Measurements from ENCODE around the gene DDAH1. TPM values are rescaled to one million over a fixed set of nuclear protein-coding genes. Genes with fewer than 3 reads are reported as not detected.

Gene DDAH1
- total RNA-seq, 1 donor from 2014 or later, result 8.3 TPM

GRCh38 chr1:85407746-85408377 lies 57.1 kb downstream of the DDAH1 start:
- no peak for DNase-seq (ENCODE audit: missing footprints)
- no peak for ATAC-seq
- intact Hi-C loops (cut with DNase I), result loop anchor here (10.0 kb wide), 1 partner anchor 287 kb away; no protein-coding TSS in a partner anchor

DNA sequence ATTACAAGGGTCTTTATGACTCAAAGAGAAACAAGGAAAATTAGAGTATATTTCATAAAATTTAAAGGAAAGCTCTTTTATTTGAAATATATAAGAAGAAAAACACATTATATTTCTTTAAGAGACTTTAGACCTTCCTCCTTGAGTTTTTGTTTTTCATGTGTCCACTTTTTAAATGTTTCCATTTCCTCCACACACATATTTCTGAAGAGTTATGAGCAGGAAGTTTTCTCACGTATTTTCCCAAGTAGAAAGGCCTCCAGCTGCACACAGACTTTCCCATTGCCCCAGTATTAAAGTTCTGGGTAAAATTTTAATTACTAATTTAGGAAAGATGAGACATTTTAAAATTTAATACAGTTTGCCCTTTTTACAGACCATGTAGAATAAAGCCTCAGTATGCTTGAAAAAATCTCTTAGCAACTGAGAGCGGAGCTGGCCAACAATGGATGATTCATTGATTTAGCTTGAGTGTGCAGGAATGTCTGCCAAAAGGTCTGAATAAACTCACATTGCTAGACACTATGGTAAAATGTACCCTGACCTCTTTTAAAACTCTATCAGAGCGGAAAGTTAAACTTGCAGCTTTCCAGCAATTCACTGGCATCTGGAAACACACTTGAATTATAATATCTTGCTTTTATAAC lies 57.9 kb downstream of the DDAH1 start:
- DNase-seq (ENCODE audit: missing footprints) (no peak), ATAC-seq (peak; percentile 78)
- intact Hi-C loops (cut with DNase I), result loop anchor here (10.0 kb wide), 1 partner anchor 288 kb away; no protein-coding TSS in a partner anchor

DNA sequence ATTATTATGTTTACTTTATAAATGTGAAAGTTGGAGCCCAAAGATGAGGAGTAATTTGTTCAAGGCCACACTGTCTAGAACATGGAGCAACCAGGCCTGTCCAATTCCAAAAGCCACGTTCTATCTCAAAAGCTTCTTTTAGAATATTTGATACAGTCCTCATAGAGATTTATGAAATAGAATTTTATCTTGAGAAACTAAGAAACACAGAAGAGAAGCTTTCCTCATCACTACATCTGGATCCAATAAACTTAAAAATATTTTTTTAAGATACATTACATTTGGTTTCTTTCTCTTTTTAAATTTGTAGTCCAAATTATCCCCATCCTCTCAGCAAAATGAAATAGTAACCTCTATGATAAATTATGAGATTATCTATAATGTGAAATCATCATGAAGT lies 58.9 kb downstream of the DDAH1 start:
- intact Hi-C loops (cut with DNase I), result loop anchor here (10.0 kb wide), 1 partner anchor 289 kb away; no protein-coding TSS in a partner anchor
- ATAC-seq (no peak), DNase-seq (ENCODE audit: missing footprints) (no peak)

GRCh38 chr1:85404408-85404807 lies 60.6 kb downstream of the DDAH1 start:
- no peak for DNase-seq (ENCODE audit: missing footprints)
- intact Hi-C loops (cut with DNase I), result loop anchor here (10.0 kb wide), 1 partner anchor 290 kb away; no protein-coding TSS in a partner anchor
- peak; percentile 46 for ATAC-seq

DNA sequence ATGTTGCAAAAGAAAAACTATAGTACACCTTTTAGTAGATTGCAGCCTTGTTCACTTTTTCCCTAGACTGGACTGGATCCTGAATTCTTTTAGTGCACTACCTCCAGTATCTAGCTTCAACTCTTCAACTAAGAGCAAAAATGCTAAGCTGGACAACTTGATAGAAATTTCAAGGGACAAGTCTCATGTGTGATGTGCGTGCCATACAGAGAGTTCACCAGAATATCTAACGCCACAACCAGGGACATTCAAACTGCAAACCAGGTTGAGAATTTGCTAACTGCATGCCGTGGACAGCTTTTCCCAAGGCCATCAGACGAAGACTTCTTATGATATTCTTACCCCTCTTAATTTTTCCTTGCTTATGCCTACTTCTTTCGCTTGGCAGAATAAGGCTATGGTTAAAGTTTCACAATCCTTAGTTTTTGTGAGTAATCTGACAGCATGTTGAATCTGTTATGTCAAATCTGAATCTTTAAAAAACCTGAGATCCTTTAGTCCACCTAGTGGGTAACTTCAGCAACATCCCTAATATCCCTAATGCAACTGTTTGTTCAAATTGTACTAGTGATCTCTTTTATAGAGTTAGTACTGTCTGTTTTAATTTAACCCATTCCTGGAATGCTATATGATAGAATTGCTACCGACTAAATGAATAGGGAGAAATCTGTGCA lies 66.4 kb downstream of the DDAH1 start:
- ATAC-seq (peak; percentile 39), DNase-seq (ENCODE audit: missing footprints) (no peak)
- intact Hi-C loops (cut with DNase I), result loop anchor here (1.0 to 5.0 kb wide), 2 partner anchors 90 to 184 kb away; partner anchors contain the start of gene CCN1

DNA sequence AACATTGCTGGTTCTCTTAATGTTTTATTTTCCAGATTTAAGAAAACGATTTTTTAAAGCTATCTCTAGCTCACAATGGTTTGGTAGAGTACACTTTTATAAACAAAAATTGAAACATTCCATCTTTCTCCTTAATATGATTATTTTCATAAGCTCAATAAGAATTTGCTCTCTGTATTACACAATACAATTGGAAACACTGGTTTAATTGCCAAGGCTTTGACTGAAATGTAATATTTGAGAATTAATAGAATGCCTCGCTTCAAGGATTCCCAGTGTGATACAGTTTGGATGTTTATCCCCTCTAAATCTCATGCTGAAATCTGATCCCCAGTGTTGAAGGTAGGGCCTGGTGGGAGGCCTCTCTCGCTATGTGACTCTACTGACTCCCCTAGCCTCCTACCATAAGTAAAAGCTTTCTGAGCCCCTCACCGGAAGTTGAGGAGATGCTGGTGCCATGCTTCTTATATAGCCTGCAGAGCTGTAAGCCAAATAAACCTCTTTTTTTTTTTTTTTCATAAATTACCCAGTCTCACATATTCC lies 67.4 kb downstream of the DDAH1 start:
- DNase-seq (ENCODE audit: missing footprints) (no peak), ATAC-seq (no peak)
- intact Hi-C loops (cut with DNase I), result loop anchor here (1.0 to 5.0 kb wide), 2 partner anchors 89 to 185 kb away; partner anchors contain the start of gene CCN1

GRCh38 chr1:85396194-85396593 lies 68.8 kb downstream of the DDAH1 start:
- DNase-seq (ENCODE audit: missing footprints) (no peak), ATAC-seq (no peak)
- intact Hi-C loops (cut with DNase I), result loop anchor here (5.0 kb wide), 1 partner anchor 186 kb away; the partner anchor contains the start of gene CCN1

DNA sequence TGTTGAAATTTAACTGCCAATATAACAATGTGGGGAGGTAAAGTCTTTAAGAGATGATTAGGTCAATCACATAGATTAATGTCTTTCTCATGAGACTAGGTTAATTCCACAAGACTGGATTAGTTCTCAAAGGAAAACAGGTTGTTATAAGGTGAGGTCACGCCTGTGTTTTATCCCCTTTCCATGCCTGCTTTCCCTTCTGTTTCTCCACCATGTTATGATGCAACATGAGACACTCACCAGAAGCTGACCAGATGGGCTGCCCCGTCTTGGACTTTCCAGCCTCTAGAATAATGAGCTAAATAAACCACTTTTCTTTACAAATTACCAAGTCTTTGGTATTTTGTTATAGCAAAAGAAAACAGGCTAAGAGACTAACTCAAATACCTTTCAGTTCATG lies 70.8 kb downstream of the DDAH1 start:
- intact Hi-C loops (cut with DNase I), result no loop called here
- ATAC-seq, result no peak

GRCh38 chr1:85393490-85393889 lies 71.5 kb downstream of the DDAH1 start:
- DNase-seq (ENCODE audit: missing footprints) (no peak), ATAC-seq (no peak)
- intact Hi-C loops (cut with DNase I), result no loop called here

More for the DNA sequence above, 70.8 kb downstream of the DDAH1 start:
- DNase-seq (ENCODE audit: missing footprints), result no peak

- no peak for DNase-seq (ENCODE audit: missing footprints)
- ATAC-seq, result no peak
- intact Hi-C loops (cut with DNase I), result no loop called here
Observed at GRCh38 chr1:85388416-85388815, 76.5 kb downstream of the DDAH1 start.

DNA sequence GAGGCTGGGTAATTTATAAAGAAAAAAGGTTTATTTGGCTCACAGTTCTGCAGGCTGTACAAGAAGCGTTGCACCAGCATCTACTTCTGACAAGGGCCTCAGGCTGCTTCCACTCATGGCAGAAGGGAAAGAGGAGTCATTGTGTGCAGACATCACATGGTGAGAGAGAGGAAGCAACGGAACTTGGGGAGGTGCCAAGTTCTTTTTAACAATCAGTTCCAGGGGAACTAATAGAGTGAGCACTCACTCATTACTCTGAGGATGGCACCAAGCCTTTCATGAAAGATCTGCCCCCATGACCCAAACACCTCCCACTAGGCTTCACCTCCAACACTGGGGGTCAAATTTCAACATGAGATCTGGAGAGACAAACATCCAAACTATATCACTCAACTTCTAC lies 77.2 kb downstream of the DDAH1 start:
- no peak for ATAC-seq
- intact Hi-C loops (cut with DNase I), result no loop called here
- no peak for DNase-seq (ENCODE audit: missing footprints)

GRCh38 chr1:85386068-85386722 lies 78.8 kb downstream of the DDAH1 start:
- intact Hi-C loops (cut with DNase I), result no loop called here
- DNase-seq (ENCODE audit: missing footprints) (no peak), ATAC-seq (no peak)

- intact Hi-C loops (cut with DNase I), result no loop called here
- ATAC-seq, result peak; percentile 50
- DNase-seq (ENCODE audit: missing footprints), result no peak
Observed at GRCh38 chr1:85379203-85380136, 85.5 kb downstream of the DDAH1 start.

GRCh38 chr1:85378534-85378933 lies 86.4 kb downstream of the DDAH1 start:
- DNase-seq (ENCODE audit: missing footprints), result no peak
- ATAC-seq, result no peak
- intact Hi-C loops (cut with DNase I), result no loop called here

DNA sequence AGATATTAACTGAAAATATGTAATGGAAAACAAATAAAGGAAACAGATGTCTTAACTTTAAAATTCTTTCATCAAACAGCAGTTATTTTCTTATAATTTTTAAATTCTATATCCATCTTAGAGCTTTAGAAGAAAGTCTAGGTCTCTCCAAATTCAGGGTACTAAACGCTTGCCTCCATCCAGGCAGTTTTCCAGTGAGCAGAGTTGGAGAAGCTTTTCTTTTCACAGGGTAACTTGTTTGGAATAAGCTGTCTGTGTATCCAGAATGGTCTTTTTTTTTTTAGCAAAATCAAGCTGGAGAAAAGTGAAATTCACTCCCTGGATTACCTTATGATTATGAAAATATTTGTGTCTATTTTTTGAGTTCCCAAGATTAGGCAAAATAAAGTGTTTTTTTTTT lies 88.6 kb downstream of the DDAH1 start:
- intact Hi-C loops (cut with DNase I), result no loop called here
- ATAC-seq (no peak), DNase-seq (ENCODE audit: missing footprints) (no peak)

DNA sequence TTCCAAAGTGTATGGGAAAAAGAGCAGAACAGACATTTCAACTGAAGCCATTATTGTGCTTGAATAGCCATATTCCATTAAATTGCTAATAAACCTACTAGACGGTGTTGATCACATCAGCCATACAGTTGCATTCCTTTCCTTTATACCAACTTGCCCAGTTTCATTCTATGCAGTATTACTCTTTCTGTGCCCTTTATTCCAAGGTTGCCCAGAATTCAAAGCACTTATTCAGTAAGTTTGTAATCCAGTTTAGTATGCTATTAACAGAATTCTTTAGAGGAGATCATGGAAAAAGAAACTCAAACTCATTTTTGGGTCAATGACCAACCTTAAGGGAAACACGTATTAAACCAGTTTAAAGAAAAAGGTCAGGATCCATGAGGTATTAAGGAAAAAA lies 89.5 kb downstream of the DDAH1 start:
- ATAC-seq (no peak), DNase-seq (ENCODE audit: missing footprints) (no peak)
- intact Hi-C loops (cut with DNase I), result no loop called here

DNA sequence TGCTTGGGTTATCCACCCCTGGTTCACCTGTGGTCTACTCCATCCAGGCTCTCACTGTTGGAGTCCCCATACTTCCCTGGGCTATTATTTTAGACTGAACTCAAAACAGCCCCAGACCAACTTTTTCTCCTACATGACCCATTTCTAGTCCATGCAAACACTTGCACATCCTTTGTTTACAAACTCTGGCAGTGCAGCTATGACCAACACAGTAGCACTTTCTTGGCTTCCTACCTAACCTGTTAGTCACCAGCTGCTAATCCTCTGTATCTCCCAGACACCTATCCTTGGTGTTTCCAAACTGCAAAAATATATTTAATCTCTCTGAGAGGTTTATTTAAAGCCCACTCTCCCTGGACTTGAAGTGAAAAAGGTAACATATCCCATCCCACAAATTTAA lies 90.8 kb downstream of the DDAH1 start:
- intact Hi-C loops (cut with DNase I), result no loop called here
- DNase-seq (ENCODE audit: missing footprints) (no peak), ATAC-seq (peak; percentile 31)

- DNase-seq (ENCODE audit: missing footprints), result no peak
- intact Hi-C loops (cut with DNase I), result no loop called here
- no peak for ATAC-seq
Observed at GRCh38 chr1:85373378-85373708, 91.6 kb downstream of the DDAH1 start.
